ENCODE measurements around the gene PRLR.

- TF ChIP-seq ZNF335 (CRISPR knock-in tag; IDR thresholded peaks at IDR 0.05) (no peak), ZBTB43 (CRISPR knock-in tag; conservative IDR thresholded peaks at IDR 0.05) (no peak), LBX2 (CRISPR knock-in tag; IDR thresholded peaks at IDR 0.05; ENCODE audit: borderline replicate concordance) (no peak), POLR2A (IDR thresholded peaks at IDR 0.05; ENCODE audit: insufficient read depth in 1 of 2, low read depth in 2 of 2, low read length in 2 of 2) (no peak), NR3C1 (CRISPR knock-in tag; IDR thresholded peaks at IDR 0.05) (no peak), ZNF205 (CRISPR knock-in tag; IDR thresholded peaks at IDR 0.05) (no peak), KDM5A (IDR thresholded peaks at IDR 0.05; ENCODE audit: borderline replicate concordance, low read length) (no peak)
Measured at GRCh38 chr5:35046774-35047173, 183.5 kb downstream of the PRLR start.
